GM12875 (cell line): ENCODE results near the gene POLRMT.

ENCODE experiments used
- H3K4me3 ChIP-seq: one replicate; pipeline ENCODE4 v1.5.1; 2011; ENCODE audit warnings: low read depth, low read length, control low read depth
- TF ChIP-seq, protein P1 (sequence below): IDR thresholded peaks from 2 replicates; pipeline ENCODE4 v1.5.1; 2011; ENCODE audit warnings: low read depth, mild to moderate bottlenecking, control low read depth, inconsistent platforms, low read length, moderate library complexity, borderline replicate concordance; ENCODE audit not compliant: insufficient read depth

Gene POLRMT

DNA sequence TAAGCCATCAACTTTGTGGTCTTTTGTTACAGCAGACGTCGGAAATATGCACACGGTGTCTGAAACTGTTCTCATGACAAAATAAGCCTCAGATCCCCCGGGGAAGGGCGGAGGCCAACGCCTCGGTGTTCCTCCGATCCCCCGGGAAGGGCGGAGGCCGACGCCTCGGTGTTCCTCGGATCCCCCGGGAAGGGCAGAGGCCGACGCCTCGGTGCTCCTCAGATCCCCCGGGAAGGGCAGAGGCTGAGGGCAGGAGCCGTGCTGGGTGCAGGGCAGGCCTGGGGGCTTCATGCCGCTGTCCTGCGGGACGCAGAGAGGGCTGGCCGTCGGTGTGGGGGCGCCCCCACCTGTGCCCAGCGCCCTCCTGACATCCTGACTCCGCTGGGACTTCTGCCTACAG lies 11.0 kb upstream of the POLRMT start:
- no peak overlapping the region for H3K4me3 ChIP-seq

DNA sequence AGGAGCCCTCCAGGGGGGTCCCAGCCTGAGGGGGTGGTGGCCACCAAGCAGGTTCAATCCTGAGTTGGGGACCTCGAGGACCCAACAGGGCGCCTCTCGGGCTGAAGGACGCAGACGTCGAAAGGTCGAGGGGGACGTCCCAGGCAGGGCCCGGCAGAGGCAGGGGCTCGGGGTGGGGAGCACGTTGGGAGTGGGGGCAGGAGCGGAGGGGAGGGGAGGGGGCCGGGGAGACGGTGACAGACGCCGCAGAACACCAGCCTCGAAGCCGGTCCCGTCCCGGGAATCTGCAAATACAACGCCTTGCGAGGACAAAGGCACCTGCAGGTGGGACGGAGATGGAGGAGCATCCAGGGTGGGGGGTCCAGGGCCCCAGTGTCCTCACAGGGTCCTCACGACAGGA lies 10.4 kb upstream of the POLRMT start:
- no peak overlapping the region for H3K4me3 ChIP-seq
- TF ChIP-seq, protein P1, sequence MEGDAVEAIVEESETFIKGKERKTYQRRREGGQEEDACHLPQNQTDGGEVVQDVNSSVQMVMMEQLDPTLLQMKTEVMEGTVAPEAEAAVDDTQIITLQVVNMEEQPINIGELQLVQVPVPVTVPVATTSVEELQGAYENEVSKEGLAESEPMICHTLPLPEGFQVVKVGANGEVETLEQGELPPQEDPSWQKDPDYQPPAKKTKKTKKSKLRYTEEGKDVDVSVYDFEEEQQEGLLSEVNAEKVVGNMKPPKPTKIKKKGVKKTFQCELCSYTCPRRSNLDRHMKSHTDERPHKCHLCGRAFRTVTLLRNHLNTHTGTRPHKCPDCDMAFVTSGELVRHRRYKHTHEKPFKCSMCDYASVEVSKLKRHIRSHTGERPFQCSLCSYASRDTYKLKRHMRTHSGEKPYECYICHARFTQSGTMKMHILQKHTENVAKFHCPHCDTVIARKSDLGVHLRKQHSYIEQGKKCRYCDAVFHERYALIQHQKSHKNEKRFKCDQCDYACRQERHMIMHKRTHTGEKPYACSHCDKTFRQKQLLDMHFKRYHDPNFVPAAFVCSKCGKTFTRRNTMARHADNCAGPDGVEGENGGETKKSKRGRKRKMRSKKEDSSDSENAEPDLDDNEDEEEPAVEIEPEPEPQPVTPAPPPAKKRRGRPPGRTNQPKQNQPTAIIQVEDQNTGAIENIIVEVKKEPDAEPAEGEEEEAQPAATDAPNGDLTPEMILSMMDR = no peak

More for the DNA sequence above, 11.0 kb upstream of the POLRMT start:
- TF ChIP-seq, protein P1 = no peak

- no peak overlapping the region for H3K4me3 ChIP-seq
- TF ChIP-seq, protein P1 = no peak
Measured at GRCh38 chr19:642767-643727, 9.7 kb upstream of the POLRMT start.

GRCh38 chr19:641702-642101 lies 8.4 kb upstream of the POLRMT start:
- H3K4me3 ChIP-seq = no peak overlapping the region
- TF ChIP-seq, protein P1 = no peak

GRCh38 chr19:640606-641189 lies 7.4 kb upstream of the POLRMT start:
- TF ChIP-seq, protein P1 = no peak
- H3K4me3 ChIP-seq = no peak overlapping the region

GRCh38 chr19:640161-640558 lies 6.8 kb upstream of the POLRMT start:
- H3K4me3 ChIP-seq = no peak overlapping the region
- TF ChIP-seq, protein P1 = no peak
